HFFc6 (cell line): ENCODE data around the gene PTPRA. TPM values are rescaled to one million over a fixed set of nuclear protein-coding genes. Genes with fewer than 3 reads are reported as not detected.
"Not testable (repeated sequence)": the region's sequence is repeated elsewhere in the genome, so short reads cannot be mapped to it uniquely, and the experiment has no call there.

Experiments used
- DNase-seq: peaks from one replicate; pipeline ENCODE4 v3.0.0-alpha.2; 2018
- H3K27ac Mint-ChIP-seq: 2 replicates; pipeline ENCODE4 v1.8.0; 2020; ENCODE audit warnings: mild to moderate bottlenecking, mixed read lengths
- H3K27me3 Mint-ChIP-seq: 2 replicates; pipeline ENCODE4 v1.8.0; 2021; ENCODE audit warnings: mild to moderate bottlenecking, moderate library complexity, mixed read lengths; ENCODE audit not compliant: insufficient read depth
- H3K36me3 Mint-ChIP-seq: 2 replicates; pipeline ENCODE4 v1.8.0; 2021; ENCODE audit warnings: low read depth, mixed read lengths
- H3K4me1 Mint-ChIP-seq: 2 replicates; pipeline ENCODE4 v1.8.0; 2020; ENCODE audit warnings: low read depth, mixed read lengths
- H3K4me3 Mint-ChIP-seq: 2 replicates; pipeline ENCODE4 v1.8.0; 2020; ENCODE audit warnings: mild to moderate bottlenecking, moderate library complexity, mixed read lengths
- H3K9me3 Mint-ChIP-seq: 2 replicates; pipeline ENCODE4 v1.8.0; 2020; ENCODE audit warnings: mild to moderate bottlenecking, mixed read lengths
- long read RNA-seq: library from polyadenylated mRNA; unstranded; transcript quantifications from one replicate; pipeline ENCODE4 v2.0.0, GENCODE V29; 2019
- total RNA-seq, 6 experiments: library from RNA; stranded (reverse); fragmentation: NEBNext Ultra II Directional; extraction: Animal tissue kit (Norgen Biotek cat#: 25700); gene quantifications; 2 replicates in 1 of 6; 3 replicates in 5 of 6; pipeline ENCODE4 v1.2.3, GENCODE V29; 2021
- TF ChIP-seq, protein P1 (sequence below): fragments of 200-600 bp; sonication (generic); IDR thresholded peaks from 2 replicates; pipeline ENCODE4 v1.5.0; 2021; ENCODE audit warnings: antibody characterized with exemption, mild to moderate bottlenecking

The PTPRA gene
- total RNA-seq: 10 to 100 TPM; 44.3 to 54.4 (median 48.7) TPM
- long read RNA-seq, partial matches to known transcripts: 7 of 18 reads
- long read RNA-seq, other reads (novel, unspliced or antisense): 7 of 18 reads

DNA sequence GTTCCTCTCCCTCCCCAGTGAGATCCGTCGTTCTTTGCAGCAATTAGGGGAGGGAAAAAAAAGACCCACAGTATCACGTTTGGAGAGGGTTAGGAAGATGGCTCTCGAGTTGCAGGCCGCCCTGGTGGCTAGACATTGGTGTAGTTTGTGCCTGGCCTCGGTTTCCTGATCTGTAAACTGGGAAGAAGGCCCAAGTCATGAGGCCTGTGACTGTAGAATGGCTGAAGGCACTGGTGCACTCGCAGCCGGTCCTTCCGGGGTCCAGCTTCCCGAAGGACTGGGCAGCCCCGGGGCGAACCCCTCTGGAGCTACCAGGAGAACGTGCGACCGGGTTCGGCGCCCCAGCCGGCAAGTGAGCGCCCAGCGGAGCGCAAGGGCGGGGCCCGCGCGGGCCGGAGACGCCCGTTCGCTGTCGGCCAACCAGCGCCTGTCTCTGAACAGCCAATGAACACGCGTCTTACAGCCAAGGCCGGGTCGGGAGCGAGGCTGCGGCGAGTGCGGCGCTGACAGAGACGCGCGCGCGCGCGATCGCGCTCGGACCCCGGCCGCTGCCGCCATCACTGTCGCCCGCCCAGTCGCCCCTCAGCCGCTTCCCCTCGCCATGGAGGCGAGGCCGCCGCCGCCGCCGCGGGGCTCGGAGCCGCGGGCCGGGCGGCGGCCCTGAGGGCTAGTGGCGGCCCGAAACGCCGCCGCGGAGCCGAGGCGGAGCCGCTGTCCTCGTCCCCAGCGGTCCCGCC, at the start of gene PTPRA:
PTPRA (plus strand) TSS at position 472 of the 737 bp plus-strand sequence. CDS start 90,797 bp downstream, outside the sequence.
- H3K27ac Mint-ChIP-seq: peak within 1 kb of the TSS; percentile 84
- H3K4me3 Mint-ChIP-seq: peak within 1 kb of the TSS; percentile 92
- DNase-seq: peak; percentile 86
- TF ChIP-seq, protein P1, sequence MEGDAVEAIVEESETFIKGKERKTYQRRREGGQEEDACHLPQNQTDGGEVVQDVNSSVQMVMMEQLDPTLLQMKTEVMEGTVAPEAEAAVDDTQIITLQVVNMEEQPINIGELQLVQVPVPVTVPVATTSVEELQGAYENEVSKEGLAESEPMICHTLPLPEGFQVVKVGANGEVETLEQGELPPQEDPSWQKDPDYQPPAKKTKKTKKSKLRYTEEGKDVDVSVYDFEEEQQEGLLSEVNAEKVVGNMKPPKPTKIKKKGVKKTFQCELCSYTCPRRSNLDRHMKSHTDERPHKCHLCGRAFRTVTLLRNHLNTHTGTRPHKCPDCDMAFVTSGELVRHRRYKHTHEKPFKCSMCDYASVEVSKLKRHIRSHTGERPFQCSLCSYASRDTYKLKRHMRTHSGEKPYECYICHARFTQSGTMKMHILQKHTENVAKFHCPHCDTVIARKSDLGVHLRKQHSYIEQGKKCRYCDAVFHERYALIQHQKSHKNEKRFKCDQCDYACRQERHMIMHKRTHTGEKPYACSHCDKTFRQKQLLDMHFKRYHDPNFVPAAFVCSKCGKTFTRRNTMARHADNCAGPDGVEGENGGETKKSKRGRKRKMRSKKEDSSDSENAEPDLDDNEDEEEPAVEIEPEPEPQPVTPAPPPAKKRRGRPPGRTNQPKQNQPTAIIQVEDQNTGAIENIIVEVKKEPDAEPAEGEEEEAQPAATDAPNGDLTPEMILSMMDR: no peak
- H3K36me3 Mint-ChIP-seq: 0 out of 2 replicates have a peak, but pooled peaks cover 5% of the 10 kb centered on the region
- H3K27me3 Mint-ChIP-seq: no peaks in the 10 kb centered on the region; the same call in 1 of the 2 replicates
- H3K4me1 Mint-ChIP-seq: peaks cover 63% of the 10 kb centered on the region
- H3K9me3 Mint-ChIP-seq: no peaks in the 10 kb centered on the region

DNA sequence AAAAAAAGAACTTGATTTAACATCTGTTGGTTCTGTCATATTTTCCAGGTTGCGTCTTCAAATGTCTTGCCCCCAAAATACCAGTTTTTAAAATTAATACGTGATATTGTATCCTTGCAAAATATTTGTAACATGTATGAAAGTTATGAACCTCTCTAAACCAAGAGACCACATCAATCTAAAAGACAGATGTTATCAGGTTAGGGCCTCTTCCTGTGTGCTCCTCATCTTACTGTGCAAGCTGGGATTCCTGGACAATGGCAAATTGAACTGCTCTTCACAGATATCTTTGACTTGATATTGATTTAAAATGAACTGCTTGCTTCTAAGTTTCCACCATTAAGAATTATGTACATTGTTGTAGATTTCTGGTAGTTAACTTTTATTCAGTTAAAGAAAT, 47.5 kb upstream of the PTPRA start:
- Mint-ChIP-seq H3K4me3 (no peak overlapping the region), H3K36me3 (no peaks in the 10 kb centered on the region), H3K4me1 (peaks cover 7% of the 10 kb centered on the region), H3K27me3 (peaks cover 4% of the 10 kb centered on the region), H3K9me3 (no peaks in the 10 kb centered on the region), H3K27ac (no peak overlapping the region)
- TF ChIP-seq, protein P1: no peak
- no peak for DNase-seq

DNA sequence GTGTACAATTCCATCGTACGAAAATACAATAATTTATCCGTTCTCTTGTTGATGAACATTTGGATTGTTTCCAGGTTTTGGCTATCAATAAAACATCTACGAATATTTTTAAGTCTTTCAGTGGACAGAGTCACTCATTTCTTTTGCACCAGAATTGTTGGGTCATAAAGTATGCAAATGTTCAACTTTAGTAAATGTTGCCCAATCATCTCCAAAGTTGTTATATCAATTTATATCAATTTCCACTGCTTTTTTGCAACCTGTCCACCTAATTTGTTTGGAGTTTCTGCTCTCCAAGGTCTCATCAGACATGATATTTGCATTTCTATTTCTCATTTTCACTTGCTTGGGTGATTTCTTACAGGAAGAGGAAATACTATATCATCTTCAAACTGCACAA, 46.6 kb upstream of the PTPRA start:
- Mint-ChIP-seq H3K36me3 (no peaks in the 10 kb centered on the region), H3K27me3 (peaks cover 4% of the 10 kb centered on the region), H3K4me3 (no peak overlapping the region), H3K27ac (no peak overlapping the region), H3K4me1 (peaks cover 9% of the 10 kb centered on the region), H3K9me3 (no peaks in the 10 kb centered on the region)
- DNase-seq: no peak
- TF ChIP-seq, protein P1: no peak

DNA sequence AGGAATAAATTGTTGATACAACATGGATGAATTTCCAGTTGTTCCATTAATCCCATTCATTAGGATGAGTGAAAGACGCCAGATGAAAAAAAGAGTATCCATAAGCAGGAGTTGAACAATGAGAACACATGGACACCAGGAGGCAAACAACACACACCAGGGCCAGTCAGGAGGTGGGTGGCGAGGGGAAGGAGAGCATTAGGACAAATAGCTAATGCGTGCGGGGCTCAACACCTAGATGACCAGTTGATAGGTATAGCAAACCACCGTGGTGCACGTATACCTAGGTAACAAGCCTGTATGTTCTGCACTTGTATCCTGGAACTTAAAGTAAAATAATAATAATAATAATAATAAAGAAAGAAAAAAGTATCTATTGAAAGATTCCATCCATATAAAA, 43.9 kb upstream of the PTPRA start:
- no peak for DNase-seq
- no peak overlapping the region for H3K27ac Mint-ChIP-seq
- H3K9me3 Mint-ChIP-seq: no peaks in the 10 kb centered on the region
- no peaks in the 10 kb centered on the region for H3K36me3 Mint-ChIP-seq
- no peak overlapping the region for H3K4me3 Mint-ChIP-seq
- peaks cover 20% of the 10 kb centered on the region for H3K4me1 Mint-ChIP-seq
- TF ChIP-seq, protein P1: no peak
- H3K27me3 Mint-ChIP-seq: peaks cover 4% of the 10 kb centered on the region

DNA sequence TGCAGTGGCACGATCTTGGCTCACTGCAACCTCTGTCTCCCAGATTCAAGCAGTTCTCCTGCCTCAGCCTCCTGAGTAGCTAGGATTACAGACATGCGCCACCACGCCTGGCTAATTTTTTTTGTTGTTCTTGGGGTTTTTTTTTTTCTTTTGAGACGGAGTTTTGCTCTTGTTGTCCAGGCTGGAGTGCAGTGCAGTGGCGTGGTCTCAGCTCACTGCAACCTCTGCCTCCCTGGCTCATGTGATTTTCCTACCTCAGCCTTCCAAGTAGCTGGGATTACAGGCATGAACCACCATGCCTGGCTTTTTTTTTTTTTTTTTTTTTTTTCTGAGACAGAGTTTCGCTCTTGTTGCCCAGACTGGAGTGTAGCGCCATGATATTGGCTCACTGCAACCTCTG, 42.1 kb upstream of the PTPRA start:
- H3K27ac Mint-ChIP-seq, H3K36me3 Mint-ChIP-seq, H3K9me3 Mint-ChIP-seq, H3K4me3 Mint-ChIP-seq, H3K27me3 Mint-ChIP-seq, DNase-seq: not testable (repeated sequence)
- peaks cover 13% of the 10 kb centered on the region for H3K4me1 Mint-ChIP-seq

DNA sequence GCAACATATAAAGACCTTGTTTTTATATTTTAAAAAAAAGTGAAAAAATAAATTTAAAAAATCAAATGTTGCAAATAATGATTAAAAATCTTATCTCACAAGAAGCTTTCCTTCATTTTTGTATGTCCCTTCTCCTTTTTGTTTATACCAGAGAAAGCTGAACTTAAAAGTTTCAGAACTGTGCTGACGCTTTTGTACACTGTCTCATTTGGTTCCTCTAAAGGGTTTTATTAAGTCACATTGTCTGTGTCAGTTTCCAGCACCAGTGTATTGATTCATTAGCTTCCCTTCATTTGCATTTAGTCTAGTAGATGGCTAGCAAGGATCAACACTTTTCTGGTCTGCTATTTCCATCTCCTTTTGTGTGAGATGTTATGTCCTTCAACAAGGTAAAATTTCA, 39.5 kb upstream of the PTPRA start:
- no peak for DNase-seq
- H3K4me3 Mint-ChIP-seq: no peak overlapping the region
- H3K36me3 Mint-ChIP-seq: peaks cover 13% of the 10 kb centered on the region
- peaks cover 25% of the 10 kb centered on the region for H3K4me1 Mint-ChIP-seq
- no peaks in the 10 kb centered on the region for H3K9me3 Mint-ChIP-seq
- no peak overlapping the region for H3K27ac Mint-ChIP-seq
- H3K27me3 Mint-ChIP-seq: peaks cover 4% of the 10 kb centered on the region
- TF ChIP-seq, protein P1: no peak
